CD4-positive, alpha-beta T cell (primary cell): ENCODE data around the gene GALK1. TPM values are rescaled to one million over a fixed set of nuclear protein-coding genes. Genes with fewer than 3 reads are reported as not detected.

ENCODE experiments used
- ATAC-seq: fragments of 200-7000 bp; cut with Tn5 transposase; one replicate; pipeline ENCODE4 v1.10.0; 2022; ENCODE audit warnings: mild to moderate bottlenecking; ENCODE audit not compliant: poor library complexity
- CTCF ChIA-PET: fragments of 350-600 bp; sonication (Branson Sonifier 250); formaldehyde crosslinking; loops from one replicate; lab custom pipeline; 2021; ENCODE audit warnings: antibody characterized with exemption, inconsistent platforms; lab: Charles Lee
- POLR2A ChIA-PET: fragments of 350-600 bp; sonication (Branson Sonifier 250); formaldehyde crosslinking; loops from one replicate; lab custom pipeline; 2021; ENCODE audit warnings: antibody characterized with exemption, inconsistent platforms; lab: Charles Lee
- DNase-seq, 14 experiments: peaks; one replicate each; pipeline ENCODE4 v3.0.0-alpha.2; 2013 to 2020; ENCODE audit warnings: mixed read lengths in 2 of 14
- H3K27ac ChIP-seq, 2 donors: one replicate each; pipeline versions ENCODE4 v1.5.1 to v1.7.0; 2013; ENCODE audit warnings: low read length in 2 of 2, low read depth in 1 of 2, mild to moderate bottlenecking in 1 of 2
- H3K27me3 ChIP-seq, 2 experiments: 1 replicate in 1 of 2; 2 replicates in 1 of 2; pipeline versions ENCODE4 v1.6.1 to v1.7.0; 2013; ENCODE audit warnings: low read length in 2 of 2, control low read depth in 1 of 2, mild to moderate bottlenecking in 1 of 2, moderate library complexity in 1 of 2; ENCODE audit not compliant: insufficient read depth in 2 of 2, control insufficient read depth in 1 of 2
- H3K36me3 ChIP-seq: one replicate; pipeline ENCODE4 v1.6.1; 2013; ENCODE audit warnings: low read length, control low read depth; ENCODE audit not compliant: insufficient read depth
- H3K4me1 ChIP-seq: one replicate; pipeline ENCODE4 v1.6.1; 2013; ENCODE audit warnings: low read length, control low read depth; ENCODE audit not compliant: insufficient read depth
- H3K4me3 ChIP-seq: one replicate; pipeline ENCODE4 v1.5.1; 2013; ENCODE audit warnings: mild to moderate bottlenecking, low read length, moderate library complexity
- H3K9me3 ChIP-seq, 2 experiments: 1 replicate in 1 of 2; 2 replicates in 1 of 2; pipeline versions ENCODE4 v1.6.1 to v1.7.0; 2013; ENCODE audit warnings: low read length in 2 of 2, mild to moderate bottlenecking in 2 of 2, control low read depth in 1 of 2, moderate library complexity in 1 of 2; ENCODE audit not compliant: control insufficient read depth in 1 of 2, insufficient read depth in 1 of 2
- H3K27ac Mint-ChIP-seq: one replicate; pipeline ENCODE4 v1.8.0; 2020; ENCODE audit warnings: mixed read lengths
- H3K27me3 Mint-ChIP-seq: one replicate; pipeline ENCODE4 v1.8.0; 2021; ENCODE audit warnings: mixed read lengths
- H3K36me3 Mint-ChIP-seq: one replicate; pipeline ENCODE4 v1.8.0; 2021; ENCODE audit warnings: low read depth, mixed read lengths
- H3K4me1 Mint-ChIP-seq: one replicate; pipeline ENCODE4 v1.8.0; 2021; ENCODE audit warnings: low read depth, mixed read lengths
- H3K4me3 Mint-ChIP-seq: one replicate; pipeline ENCODE4 v1.8.0; 2020; ENCODE audit warnings: mild to moderate bottlenecking, mixed read lengths
- H3K9me3 Mint-ChIP-seq: one replicate; pipeline ENCODE4 v1.8.0; 2020; ENCODE audit warnings: mixed read lengths
- intact Hi-C, 2 experiments: fragments of 100-400 bp; cut with DNase I in 1 of 2; cut with micrococcal nuclease in 1 of 2; formaldehyde crosslinking; loops; one replicate each; pipeline versions ENCODE4 v1.15.1 to v1.9.0; 2023 to 2025; cut with DNase I, micrococcal nuclease
- total RNA-seq, 174 experiments: library from RNA in 2 of 174; stranded (reverse) in 2 of 174; gene quantifications; one replicate each; pipeline ENCODE4 v1.2.3 and lab custom pipeline; 2021 to 2026
- TF ChIP-seq, protein P1 (sequence below): fragments of 200-600 bp; IDR thresholded peaks from one replicate; pipeline ENCODE4 v1.8.0; 2022; ENCODE audit warnings: antibody characterized with exemption, mild to moderate bottlenecking

The GALK1 gene
- total RNA-seq, 2 experiments from 2014 or later = 5.9 to 6.0 TPM

DNA sequence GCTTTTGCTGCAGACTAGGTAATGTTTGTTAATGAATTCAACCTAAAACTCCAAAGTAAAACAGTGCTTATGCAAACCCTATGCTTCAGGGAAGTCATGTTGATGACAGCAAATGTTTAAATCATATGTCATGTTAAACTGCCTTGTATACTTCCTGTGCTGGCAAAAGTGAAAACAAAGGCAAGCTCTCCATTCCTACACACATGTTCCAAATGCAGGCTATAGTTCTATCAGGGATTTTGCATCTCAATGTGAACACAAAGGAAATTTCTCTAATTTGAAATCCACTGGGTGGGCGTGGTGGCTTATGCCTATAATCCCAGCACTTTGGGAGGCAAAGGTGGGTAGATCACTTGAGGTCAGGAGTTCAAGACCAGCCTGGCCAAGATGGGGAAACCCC lies 38.9 kb upstream of the GALK1 start:
- ATAC-seq (no peak), DNase-seq (no peak)
- Mint-ChIP-seq H3K4me3 (no peak overlapping the region), H3K4me1 (peaks cover 12% of the 10 kb centered on the region), H3K9me3 (no peaks in the 10 kb centered on the region), H3K27ac (no peak overlapping the region), H3K36me3 (peaks cover 30% of the 10 kb centered on the region), H3K27me3 (no peaks in the 10 kb centered on the region)
- Histone ChIP-seq H3K27me3 (no peaks in the 10 kb centered on the region), H3K4me1 (no peaks in the 10 kb centered on the region), H3K9me3 (no peaks in the 10 kb centered on the region), H3K27ac (no peak overlapping the region), H3K36me3 (peaks cover 12% of the 10 kb centered on the region), H3K4me3 (no peak overlapping the region)
- ChIA-PET POLR2A (interaction anchor here (1.5 kb wide), 1 partner anchor 40 kb away, joined by 3 read pairs; no protein-coding TSS in a partner anchor), CTCF (no interaction called here)
- TF ChIP-seq, protein P1, sequence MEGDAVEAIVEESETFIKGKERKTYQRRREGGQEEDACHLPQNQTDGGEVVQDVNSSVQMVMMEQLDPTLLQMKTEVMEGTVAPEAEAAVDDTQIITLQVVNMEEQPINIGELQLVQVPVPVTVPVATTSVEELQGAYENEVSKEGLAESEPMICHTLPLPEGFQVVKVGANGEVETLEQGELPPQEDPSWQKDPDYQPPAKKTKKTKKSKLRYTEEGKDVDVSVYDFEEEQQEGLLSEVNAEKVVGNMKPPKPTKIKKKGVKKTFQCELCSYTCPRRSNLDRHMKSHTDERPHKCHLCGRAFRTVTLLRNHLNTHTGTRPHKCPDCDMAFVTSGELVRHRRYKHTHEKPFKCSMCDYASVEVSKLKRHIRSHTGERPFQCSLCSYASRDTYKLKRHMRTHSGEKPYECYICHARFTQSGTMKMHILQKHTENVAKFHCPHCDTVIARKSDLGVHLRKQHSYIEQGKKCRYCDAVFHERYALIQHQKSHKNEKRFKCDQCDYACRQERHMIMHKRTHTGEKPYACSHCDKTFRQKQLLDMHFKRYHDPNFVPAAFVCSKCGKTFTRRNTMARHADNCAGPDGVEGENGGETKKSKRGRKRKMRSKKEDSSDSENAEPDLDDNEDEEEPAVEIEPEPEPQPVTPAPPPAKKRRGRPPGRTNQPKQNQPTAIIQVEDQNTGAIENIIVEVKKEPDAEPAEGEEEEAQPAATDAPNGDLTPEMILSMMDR = no peak
- intact Hi-C loops = no loop called here

DNA sequence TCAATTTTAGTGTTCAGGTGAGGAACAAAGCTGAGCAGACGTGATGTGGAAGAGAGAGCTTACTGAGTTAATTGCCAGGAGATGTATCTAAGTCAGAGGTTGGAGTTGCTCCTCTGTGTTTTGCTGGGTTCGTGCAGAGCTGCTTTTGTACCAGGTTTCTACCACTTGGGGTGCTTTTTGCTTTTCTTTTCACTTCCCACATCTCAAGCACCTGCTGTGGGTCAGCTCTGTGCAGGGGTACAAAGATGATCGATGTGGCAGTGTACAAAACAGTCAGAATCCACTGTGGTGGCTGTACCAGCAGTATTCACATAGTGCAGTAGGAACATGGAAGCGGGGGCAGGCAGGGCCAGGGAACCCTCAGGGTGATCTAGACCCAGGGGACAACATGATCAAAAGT lies 34.4 kb upstream of the GALK1 start:
- CTCF ChIA-PET = no interaction called here

DNA sequence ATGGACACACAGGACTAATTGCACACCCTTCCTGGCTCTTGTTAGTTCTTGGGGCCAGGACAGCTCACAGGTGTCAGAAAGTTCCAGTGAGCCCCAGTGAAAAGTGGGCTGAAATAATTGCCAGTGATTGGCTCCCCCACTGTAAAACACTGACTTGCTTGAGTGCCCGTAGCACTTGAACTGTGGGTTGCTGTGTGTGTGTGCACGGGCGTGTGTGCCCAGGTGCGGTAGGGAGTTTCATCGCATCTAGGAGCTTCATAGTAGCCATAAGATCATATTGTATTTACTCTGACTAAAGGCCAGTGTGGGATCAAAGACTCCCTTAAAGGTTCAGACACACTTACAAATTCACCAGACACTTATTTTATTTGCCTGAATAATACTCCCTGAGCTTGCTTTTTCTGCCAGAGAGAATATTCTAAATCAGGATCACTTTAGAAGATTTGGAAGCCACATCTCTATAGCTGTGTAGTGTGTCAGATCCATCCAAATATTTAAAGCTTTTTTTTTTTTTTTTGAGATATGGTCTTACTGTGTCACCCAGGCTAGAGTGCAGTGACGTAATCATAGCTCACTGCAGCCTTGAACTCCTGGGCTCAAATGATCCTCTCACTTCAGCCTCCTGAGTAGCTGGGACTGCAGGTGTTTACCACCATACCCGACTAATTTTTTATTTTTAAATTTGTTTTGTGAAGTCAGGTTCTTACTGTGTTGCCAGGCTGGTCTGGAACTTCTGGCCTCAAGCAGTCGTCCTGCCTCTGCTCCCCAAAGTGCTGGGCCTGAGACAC lies 31.0 kb upstream of the GALK1 start:
- Histone ChIP-seq H3K27me3 (no peaks in the 10 kb centered on the region), H3K4me1 (no peaks in the 10 kb centered on the region), H3K4me3 (no peak overlapping the region), H3K36me3 (peaks cover 58% of the 10 kb centered on the region), H3K27ac (no peak overlapping the region), H3K9me3 (no peaks in the 10 kb centered on the region)
- Mint-ChIP-seq H3K4me3 (no peak overlapping the region), H3K9me3 (no peaks in the 10 kb centered on the region), H3K27ac (no peak overlapping the region), H3K27me3 (no peaks in the 10 kb centered on the region), H3K4me1 (peaks cover 23% of the 10 kb centered on the region), H3K36me3 (peaks cover 67% of the 10 kb centered on the region)
- ChIA-PET POLR2A (interaction anchor here (0.6 to 4.1 kb wide), 4 partner anchors 11 to 59 kb away, joined by 3 to 21 read pairs (median 4); partner anchors contain the start of genes UNK and WBP2), CTCF (interaction anchor here (0.6 to 1.4 kb wide), 2 partner anchors 31 to 46 kb away, joined by 3 to 4 read pairs; partner anchors contain the start of gene GALK1)
- DNase-seq = no peak
- intact Hi-C loops = no loop called here
- no peak for ATAC-seq
- TF ChIP-seq, protein P1 = no peak

More for the DNA sequence above, 34.4 kb upstream of the GALK1 start:
- Mint-ChIP-seq H3K36me3 (peaks cover 53% of the 10 kb centered on the region), H3K27ac (no peak overlapping the region), H3K27me3 (no peaks in the 10 kb centered on the region), H3K9me3 (no peaks in the 10 kb centered on the region), H3K4me3 (no peak overlapping the region), H3K4me1 (peaks cover 12% of the 10 kb centered on the region)
- DNase-seq (no peak), ATAC-seq (no peak)
- Histone ChIP-seq H3K9me3 (no peaks in the 10 kb centered on the region), H3K36me3 (peaks cover 35% of the 10 kb centered on the region), H3K4me3 (no peak overlapping the region), H3K27me3 (no peaks in the 10 kb centered on the region), H3K4me1 (no peaks in the 10 kb centered on the region), H3K27ac (no peak overlapping the region)
- intact Hi-C loops = no loop called here
- TF ChIP-seq, protein P1 = no peak
- POLR2A ChIA-PET = interaction anchor here (1.6 kb wide), 1 partner anchor 13 kb away, joined by 4 read pairs; no protein-coding TSS in a partner anchor
